HEK293 (cell line): ENCODE data around the gene MDH2.

ENCODE experiments used
- CTCF ChIA-PET: fragments of 350-600 bp; formaldehyde crosslinking; extraction: SDS; loops from one replicate; lab custom pipeline; 2021; ENCODE audit warnings: antibody characterized with exemption; lab: Yijun Ruan, JAX
- POLR2A ChIA-PET: fragments of 300-600 bp; formaldehyde crosslinking; extraction: SDS; loops from one replicate; lab custom pipeline; 2020; ENCODE audit warnings: antibody characterized with exemption, inconsistent platforms; lab: Yijun Ruan, JAX
- H3K27ac ChIP-seq: fragments of 200-500 bp; sonication (Bioruptor generic); 2 replicates; pipeline ENCODE4 v1.5.1; 2014; ENCODE audit warnings: low read depth, low read length, control low read depth, inconsistent platforms; ENCODE audit errors: extremely low read depth
- H3K36me3 ChIP-seq, 2 experiments: fragments of 200-500 bp in 1 of 2; sonication (Bioruptor generic) in 1 of 2; 1 replicate in 1 of 2; 2 replicates in 1 of 2; pipeline ENCODE4 v1.5.1; 2014 to 2017; ENCODE audit warnings: inconsistent platforms in 2 of 2, low read length in 2 of 2; ENCODE audit not compliant: control insufficient read depth in 2 of 2, insufficient read depth in 1 of 2
- H3K4me1 ChIP-seq: fragments of 200-500 bp; sonication (Bioruptor generic); 2 replicates; pipeline ENCODE4 v1.5.1; 2014; ENCODE audit warnings: mild to moderate bottlenecking, low read length, inconsistent platforms; ENCODE audit not compliant: control insufficient read depth, insufficient read depth
- H3K4me3 ChIP-seq: 2 replicates; pipeline ENCODE4 v1.5.1; 2011; ENCODE audit warnings: low read depth, mild to moderate bottlenecking, control low read depth, low read length, moderate library complexity
- H3K9me3 ChIP-seq: fragments of 200-500 bp; sonication (Bioruptor generic); 2 replicates; pipeline ENCODE4 v1.5.1; 2014; ENCODE audit warnings: low read depth, low read length, inconsistent platforms; ENCODE audit not compliant: control insufficient read depth, insufficient read depth
- GLI4 ChIP-seq: fragments of 450-650 bp; formaldehyde crosslinking; IDR thresholded peaks from 2 replicates; pipeline ENCODE4 v1.5.1; 2016; ENCODE audit warnings: missing biosample characterization, missing genetic modification characterization
- ZNF114 ChIP-seq: fragments of 450-650 bp; formaldehyde crosslinking; IDR thresholded peaks from 2 replicates; pipeline ENCODE4 v1.5.0; 2017; ENCODE audit warnings: missing biosample characterization, missing genetic modification characterization
- ZNF121 ChIP-seq: fragments of 450-650 bp; formaldehyde crosslinking; IDR thresholded peaks from 2 replicates; pipeline ENCODE4 v1.5.1; 2016; ENCODE audit warnings: missing biosample characterization, missing genetic modification characterization
- ZNF140 ChIP-seq: fragments of 450-650 bp; formaldehyde crosslinking; IDR thresholded peaks from 2 replicates; pipeline ENCODE4 v1.5.1; 2016; ENCODE audit warnings: missing biosample characterization, missing genetic modification characterization
- ZNF157 ChIP-seq: fragments of 450-650 bp; formaldehyde crosslinking; IDR thresholded peaks from 2 replicates; pipeline ENCODE4 v1.5.1; 2016; ENCODE audit warnings: missing biosample characterization, missing genetic modification characterization
- ZNF175 ChIP-seq: fragments of 450-650 bp; formaldehyde crosslinking; IDR thresholded peaks from 2 replicates; pipeline ENCODE4 v1.5.1; 2016; ENCODE audit warnings: missing biosample characterization, missing genetic modification characterization
- ZNF184 ChIP-seq: fragments of 450-650 bp; IDR thresholded peaks from 2 replicates; pipeline ENCODE4 v1.5.1; 2018; ENCODE audit warnings: missing biosample characterization, mild to moderate bottlenecking, missing genetic modification characterization
- ZNF266 ChIP-seq: fragments of 450-650 bp; formaldehyde crosslinking; IDR thresholded peaks from 2 replicates; pipeline ENCODE4 v1.5.1; 2016; ENCODE audit warnings: missing biosample characterization, missing genetic modification characterization, low read depth
- ZNF274 ChIP-seq, 2 experiments: fragments of 200-500 bp in 1 of 2; fragments of 450-650 bp in 1 of 2; sonication (Bioruptor generic) in 1 of 2; formaldehyde crosslinking in 1 of 2; IDR thresholded peaks; 2 replicates each; pipeline versions ENCODE4 v1.5.1 to v1.6.1; 2014 to 2016; ENCODE audit warnings: borderline replicate concordance in 1 of 2, inconsistent platforms in 1 of 2, low read length in 1 of 2, missing biosample characterization in 1 of 2, missing genetic modification characterization in 1 of 2
- ZNF324 ChIP-seq: fragments of 450-650 bp; formaldehyde crosslinking; IDR thresholded peaks from 2 replicates; pipeline ENCODE4 v1.5.1; 2016; ENCODE audit warnings: missing biosample characterization, missing genetic modification characterization
- ZNF394 ChIP-seq: fragments of 450-650 bp; formaldehyde crosslinking; IDR thresholded peaks from 2 replicates; pipeline ENCODE4 v1.5.1; 2016; ENCODE audit warnings: missing biosample characterization, missing genetic modification characterization, mild to moderate bottlenecking, moderate library complexity, borderline replicate concordance
- ZNF426 ChIP-seq: fragments of 450-650 bp; formaldehyde crosslinking; IDR thresholded peaks from 2 replicates; pipeline ENCODE4 v1.5.1; 2017; ENCODE audit warnings: missing biosample characterization, missing genetic modification characterization, mild to moderate bottlenecking, inconsistent platforms, moderate library complexity
- ZNF433 ChIP-seq: fragments of 450-650 bp; formaldehyde crosslinking; IDR thresholded peaks from 2 replicates; pipeline ENCODE4 v1.5.1; 2016; ENCODE audit warnings: missing biosample characterization, missing genetic modification characterization, low read depth
- ZNF514 ChIP-seq: fragments of 450-650 bp; formaldehyde crosslinking; IDR thresholded peaks from 2 replicates; pipeline ENCODE4 v1.5.1; 2016; ENCODE audit warnings: missing biosample characterization, missing genetic modification characterization
- ZNF610 ChIP-seq: fragments of 450-650 bp; formaldehyde crosslinking; IDR thresholded peaks from 2 replicates; pipeline ENCODE4 v1.5.1; 2016; ENCODE audit warnings: missing biosample characterization, missing genetic modification characterization, borderline replicate concordance
- ZNF623 ChIP-seq: fragments of 450-650 bp; formaldehyde crosslinking; IDR thresholded peaks from 2 replicates; pipeline ENCODE4 v1.5.1; 2016; ENCODE audit warnings: missing biosample characterization, missing genetic modification characterization
- ZNF76 ChIP-seq: fragments of 450-650 bp; formaldehyde crosslinking; IDR thresholded peaks from 2 replicates; pipeline ENCODE4; 2016; ENCODE audit warnings: low read depth, missing biosample characterization, missing genetic modification characterization, borderline replicate concordance
- TF ChIP-seq, protein P1 (sequence below): fragments of 450-650 bp; formaldehyde crosslinking; IDR thresholded peaks from 2 replicates; pipeline ENCODE4 v1.5.1; 2017; ENCODE audit warnings: missing biosample characterization, missing genetic modification characterization
- TF ChIP-seq, protein P2 (sequence below): fragments of 450-650 bp; formaldehyde crosslinking; IDR thresholded peaks from 2 replicates; pipeline ENCODE4 v1.5.1; 2017; ENCODE audit warnings: missing biosample characterization, missing genetic modification characterization
- TF ChIP-seq, protein P3 (sequence below): fragments of 450-650 bp; formaldehyde crosslinking; IDR thresholded peaks from 2 replicates; pipeline ENCODE4 v1.5.1; 2016; ENCODE audit warnings: missing biosample characterization, missing genetic modification characterization
- TF ChIP-seq, protein P4 (sequence below): fragments of 450-650 bp; formaldehyde crosslinking; IDR thresholded peaks from 2 replicates; pipeline ENCODE4 v1.5.1; 2017; ENCODE audit warnings: missing biosample characterization, missing genetic modification characterization

The MDH2 gene

DNA sequence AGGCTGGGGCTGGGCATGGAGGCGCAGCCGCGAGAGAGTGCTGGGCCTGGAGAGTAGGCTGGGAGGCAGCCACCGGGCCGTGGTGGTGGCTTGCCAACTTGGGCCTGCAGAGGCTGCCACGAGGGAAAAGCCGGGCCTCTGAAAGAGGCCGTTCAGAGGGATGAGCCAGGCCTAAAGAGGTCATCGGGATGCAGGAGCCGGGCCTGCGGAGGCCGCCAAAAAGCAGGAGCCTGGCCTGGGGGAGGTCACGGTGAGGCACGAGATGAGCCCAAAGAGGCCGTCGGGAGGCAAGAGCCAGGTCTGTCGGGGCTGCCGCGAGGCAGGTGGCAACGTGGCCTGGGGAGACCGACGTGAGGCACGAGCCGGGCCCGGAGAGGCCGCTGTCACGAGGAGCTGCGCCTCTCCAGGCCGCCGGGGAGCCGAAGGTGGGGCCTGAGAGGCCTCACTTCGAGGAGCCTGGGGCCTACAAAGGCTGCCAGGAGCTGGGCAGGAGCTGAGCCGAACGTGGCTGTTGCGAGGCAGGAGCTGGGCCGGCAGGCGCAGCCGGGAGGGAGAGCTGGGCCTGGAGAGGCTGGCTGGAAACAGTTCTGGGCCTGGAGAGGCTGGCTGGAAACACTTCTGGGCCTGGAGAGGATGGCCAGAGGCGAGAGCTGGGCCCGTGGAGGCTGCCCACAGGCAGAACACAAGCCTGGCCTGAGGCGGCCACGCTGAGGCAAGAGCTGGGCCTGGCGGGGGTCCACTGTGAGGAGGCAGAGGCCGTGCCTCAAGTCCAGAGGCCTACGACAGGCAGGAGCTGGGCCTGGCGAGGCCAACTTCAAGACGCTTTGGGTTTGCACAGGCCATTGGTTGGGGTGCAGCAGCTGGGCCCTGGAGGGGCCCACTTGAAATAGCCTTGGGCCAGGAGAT lies 24.6 kb downstream of the MDH2 start:
- H3K9me3 ChIP-seq, result no peaks in the 10 kb centered on the region
- CTCF ChIA-PET, result no interaction called here
- no peak overlapping the region for H3K4me3 ChIP-seq
- H3K27ac ChIP-seq, result no peak overlapping the region
- POLR2A ChIA-PET, result no interaction called here
- no peaks in the 10 kb centered on the region for H3K4me1 ChIP-seq
- H3K36me3 ChIP-seq, result peaks cover 0 to 2% of the 10 kb centered on the region in 2 experiments; a peak in 1 of 3 replicates
- TF ChIP-seq, protein P1, sequence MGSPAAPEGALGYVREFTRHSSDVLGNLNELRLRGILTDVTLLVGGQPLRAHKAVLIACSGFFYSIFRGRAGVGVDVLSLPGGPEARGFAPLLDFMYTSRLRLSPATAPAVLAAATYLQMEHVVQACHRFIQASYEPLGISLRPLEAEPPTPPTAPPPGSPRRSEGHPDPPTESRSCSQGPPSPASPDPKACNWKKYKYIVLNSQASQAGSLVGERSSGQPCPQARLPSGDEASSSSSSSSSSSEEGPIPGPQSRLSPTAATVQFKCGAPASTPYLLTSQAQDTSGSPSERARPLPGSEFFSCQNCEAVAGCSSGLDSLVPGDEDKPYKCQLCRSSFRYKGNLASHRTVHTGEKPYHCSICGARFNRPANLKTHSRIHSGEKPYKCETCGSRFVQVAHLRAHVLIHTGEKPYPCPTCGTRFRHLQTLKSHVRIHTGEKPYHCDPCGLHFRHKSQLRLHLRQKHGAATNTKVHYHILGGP (tag by site-specific recombination), result no peak

DNA sequence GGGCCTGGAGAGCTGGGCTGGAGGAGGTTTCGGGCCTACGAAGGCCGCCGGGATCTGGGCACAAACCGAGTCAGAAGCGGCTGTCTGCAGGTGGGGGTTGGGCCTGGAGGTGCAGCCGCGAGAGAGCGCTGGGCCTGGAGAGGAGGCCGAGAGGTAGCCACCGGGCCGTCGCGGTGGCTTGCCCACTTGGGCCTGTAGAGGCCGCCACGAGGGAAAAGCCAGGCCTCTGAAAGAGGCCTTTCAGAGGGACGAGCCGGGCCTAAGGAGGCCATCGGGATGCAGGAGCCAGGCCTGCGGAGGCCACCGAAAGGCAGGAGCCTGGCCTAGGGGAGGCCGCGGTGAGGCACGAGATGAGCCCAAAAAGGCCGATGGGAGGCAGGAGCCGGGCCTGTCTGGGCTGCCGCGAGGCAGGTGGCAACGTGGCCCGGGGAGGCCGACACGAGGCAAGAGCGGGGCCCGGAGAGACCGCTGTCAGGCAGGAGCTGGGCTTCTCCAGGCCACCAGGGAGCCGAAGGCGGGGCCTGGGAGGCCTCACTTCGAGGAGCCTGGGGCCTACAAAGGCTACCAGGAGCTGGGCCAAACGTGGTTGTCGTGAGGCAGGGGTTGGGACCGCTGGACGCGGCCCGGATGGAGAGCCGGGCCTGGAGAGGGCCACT lies 25.6 kb downstream of the MDH2 start:
- no peaks in the 10 kb centered on the region for H3K4me1 ChIP-seq
- H3K9me3 ChIP-seq, result no peaks in the 10 kb centered on the region
- H3K36me3 ChIP-seq, result no peaks in the 10 kb centered on the region
- ChIA-PET CTCF (interaction anchor here (0.7 kb wide), 1 partner anchor 1893 kb away, joined by 3 read pairs; no protein-coding TSS in a partner anchor), POLR2A (no interaction called here)
- TF ChIP-seq, protein P2, sequence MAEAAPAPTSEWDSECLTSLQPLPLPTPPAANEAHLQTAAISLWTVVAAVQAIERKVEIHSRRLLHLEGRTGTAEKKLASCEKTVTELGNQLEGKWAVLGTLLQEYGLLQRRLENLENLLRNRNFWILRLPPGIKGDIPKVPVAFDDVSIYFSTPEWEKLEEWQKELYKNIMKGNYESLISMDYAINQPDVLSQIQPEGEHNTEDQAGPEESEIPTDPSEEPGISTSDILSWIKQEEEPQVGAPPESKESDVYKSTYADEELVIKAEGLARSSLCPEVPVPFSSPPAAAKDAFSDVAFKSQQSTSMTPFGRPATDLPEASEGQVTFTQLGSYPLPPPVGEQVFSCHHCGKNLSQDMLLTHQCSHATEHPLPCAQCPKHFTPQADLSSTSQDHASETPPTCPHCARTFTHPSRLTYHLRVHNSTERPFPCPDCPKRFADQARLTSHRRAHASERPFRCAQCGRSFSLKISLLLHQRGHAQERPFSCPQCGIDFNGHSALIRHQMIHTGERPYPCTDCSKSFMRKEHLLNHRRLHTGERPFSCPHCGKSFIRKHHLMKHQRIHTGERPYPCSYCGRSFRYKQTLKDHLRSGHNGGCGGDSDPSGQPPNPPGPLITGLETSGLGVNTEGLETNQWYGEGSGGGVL (tag by site-specific recombination), result no peak
- TF ChIP-seq ZNF175 (no peak), ZNF426 (tag by site-specific recombination) (no peak), ZNF266 (tag by site-specific recombination) (no peak), ZNF610 (tag by site-specific recombination) (no peak), GLI4 (tag by site-specific recombination) (no peak), ZNF394 (tag by site-specific recombination) (no peak), ZNF274 (IDR thresholded peaks at IDR 0.05; ENCODE audit: low read length) (no peak), ZNF274 (tag by site-specific recombination; IDR thresholded peaks at IDR 0.05; ENCODE audit: borderline replicate concordance) (no peak), ZNF433 (tag by site-specific recombination) (no peak), ZNF76 (tag by site-specific recombination) (no peak), ZNF514 (no peak), ZNF324 (tag by site-specific recombination) (no peak)
- H3K4me3 ChIP-seq, result no peak overlapping the region
- no peak overlapping the region for H3K27ac ChIP-seq

DNA sequence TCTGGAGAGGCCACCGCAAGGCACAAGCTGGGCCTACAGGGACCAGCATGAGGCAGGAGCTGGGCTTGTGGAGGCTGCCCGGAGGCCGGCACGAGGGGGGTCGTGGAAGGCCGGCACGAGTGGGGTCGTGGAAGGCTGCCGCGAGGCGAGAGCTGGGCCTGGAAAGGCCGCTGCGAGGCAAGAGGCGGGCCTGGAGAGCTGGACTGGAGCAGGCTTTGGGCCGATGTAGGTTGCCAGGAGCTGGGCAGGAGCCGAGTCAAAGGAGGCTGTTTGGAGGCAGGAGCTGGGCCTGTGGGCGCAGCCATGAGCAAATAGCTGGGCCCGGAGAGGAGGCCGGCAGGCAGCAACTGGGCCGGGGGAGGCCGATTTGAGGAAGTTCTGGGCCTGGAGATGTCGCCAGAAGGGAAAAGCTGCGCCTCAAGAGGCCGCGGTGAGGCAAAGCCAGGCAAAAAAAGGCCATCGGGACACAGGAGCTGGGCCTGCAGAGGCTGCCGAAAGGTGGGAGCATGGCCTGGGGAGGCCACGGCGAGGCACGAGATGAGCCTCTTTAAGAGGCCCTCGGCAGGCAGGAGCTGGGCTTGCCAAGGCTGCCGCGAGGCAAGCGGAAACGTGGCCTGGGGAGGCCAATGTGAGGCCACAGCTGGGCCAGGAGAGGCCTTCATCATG lies 26.5 kb downstream of the MDH2 start:
- POLR2A ChIA-PET, result interaction anchor here (2.0 kb wide), 1 partner anchor 26 kb away, joined by 7 read pairs; the partner anchor contains the start of genes MDH2 and STYXL1
- no peaks in the 10 kb centered on the region for H3K36me3 ChIP-seq
- no peak overlapping the region for H3K27ac ChIP-seq
- H3K4me3 ChIP-seq, result no peak overlapping the region
- no peaks in the 10 kb centered on the region for H3K9me3 ChIP-seq
- H3K4me1 ChIP-seq, result no peaks in the 10 kb centered on the region
- CTCF ChIA-PET, result interaction anchor here (0.5 kb wide), 1 partner anchor 123 kb away, joined by 3 read pairs; no protein-coding TSS in a partner anchor
- TF ChIP-seq ZNF114 (no peak), ZNF623 (tag by site-specific recombination) (no peak), ZNF157 (tag by site-specific recombination) (no peak), ZNF121 (tag by site-specific recombination) (no peak), ZNF140 (tag by site-specific recombination) (no peak), ZNF184 (tag by site-specific recombination) (no peak)
- TF ChIP-seq, protein P3, sequence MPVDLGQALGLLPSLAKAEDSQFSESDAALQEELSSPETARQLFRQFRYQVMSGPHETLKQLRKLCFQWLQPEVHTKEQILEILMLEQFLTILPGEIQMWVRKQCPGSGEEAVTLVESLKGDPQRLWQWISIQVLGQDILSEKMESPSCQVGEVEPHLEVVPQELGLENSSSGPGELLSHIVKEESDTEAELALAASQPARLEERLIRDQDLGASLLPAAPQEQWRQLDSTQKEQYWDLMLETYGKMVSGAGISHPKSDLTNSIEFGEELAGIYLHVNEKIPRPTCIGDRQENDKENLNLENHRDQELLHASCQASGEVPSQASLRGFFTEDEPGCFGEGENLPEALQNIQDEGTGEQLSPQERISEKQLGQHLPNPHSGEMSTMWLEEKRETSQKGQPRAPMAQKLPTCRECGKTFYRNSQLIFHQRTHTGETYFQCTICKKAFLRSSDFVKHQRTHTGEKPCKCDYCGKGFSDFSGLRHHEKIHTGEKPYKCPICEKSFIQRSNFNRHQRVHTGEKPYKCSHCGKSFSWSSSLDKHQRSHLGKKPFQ (tag by site-specific recombination), result no peak
- TF ChIP-seq, protein P4, sequence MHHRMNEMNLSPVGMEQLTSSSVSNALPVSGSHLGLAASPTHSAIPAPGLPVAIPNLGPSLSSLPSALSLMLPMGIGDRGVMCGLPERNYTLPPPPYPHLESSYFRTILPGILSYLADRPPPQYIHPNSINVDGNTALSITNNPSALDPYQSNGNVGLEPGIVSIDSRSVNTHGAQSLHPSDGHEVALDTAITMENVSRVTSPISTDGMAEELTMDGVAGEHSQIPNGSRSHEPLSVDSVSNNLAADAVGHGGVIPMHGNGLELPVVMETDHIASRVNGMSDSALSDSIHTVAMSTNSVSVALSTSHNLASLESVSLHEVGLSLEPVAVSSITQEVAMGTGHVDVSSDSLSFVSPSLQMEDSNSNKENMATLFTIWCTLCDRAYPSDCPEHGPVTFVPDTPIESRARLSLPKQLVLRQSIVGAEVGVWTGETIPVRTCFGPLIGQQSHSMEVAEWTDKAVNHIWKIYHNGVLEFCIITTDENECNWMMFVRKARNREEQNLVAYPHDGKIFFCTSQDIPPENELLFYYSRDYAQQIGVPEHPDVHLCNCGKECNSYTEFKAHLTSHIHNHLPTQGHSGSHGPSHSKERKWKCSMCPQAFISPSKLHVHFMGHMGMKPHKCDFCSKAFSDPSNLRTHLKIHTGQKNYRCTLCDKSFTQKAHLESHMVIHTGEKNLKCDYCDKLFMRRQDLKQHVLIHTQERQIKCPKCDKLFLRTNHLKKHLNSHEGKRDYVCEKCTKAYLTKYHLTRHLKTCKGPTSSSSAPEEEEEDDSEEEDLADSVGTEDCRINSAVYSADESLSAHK (tag by site-specific recombination), result no peak
